ENCODE measurements around the gene GULP1. TPM values are rescaled to one million over a fixed set of nuclear protein-coding genes. Genes with fewer than 3 reads are reported as not detected.

The GULP1 gene
- total RNA-seq, 3 donors from 2014 or later = 9.0 to 35.7 (median 15.1) TPM

GRCh38 chr2:188314314-188315054 lies 22.8 kb downstream of the GULP1 start:
- no peak overlapping the region for H3K4me3 ChIP-seq
- no peaks in the 10 kb centered on the region for H3K4me1 ChIP-seq (ENCODE audit: low read depth)
- TF ChIP-seq CTCF (IDR thresholded peaks at IDR 0.05) = no peak
- H3K36me3 ChIP-seq (ENCODE audit: low read depth) = no peaks in the 10 kb centered on the region
- no peak for ATAC-seq
- H3K9me3 ChIP-seq = no peaks in the 10 kb centered on the region
- DNase-seq = no peak
- intact Hi-C loops (cut with DNase I, micrococcal nuclease) = no loop called here

- intact Hi-C loops (cut with DNase I, micrococcal nuclease) = no loop called here
- ATAC-seq (no peak), DNase-seq (no peak)
- Histone ChIP-seq H3K9me3 (no peaks in the 10 kb centered on the region), H3K36me3 (ENCODE audit: low read depth) (no peaks in the 10 kb centered on the region), H3K4me1 (ENCODE audit: low read depth) (no peaks in the 10 kb centered on the region), H3K4me3 (no peak overlapping the region)
- no peak for TF ChIP-seq CTCF (IDR thresholded peaks at IDR 0.05)
Measured at GRCh38 chr2:188315750-188316149, 24.1 kb downstream of the GULP1 start.

GRCh38 chr2:188316342-188316741 lies 24.7 kb downstream of the GULP1 start:
- DNase-seq = no peak
- no peaks in the 10 kb centered on the region for H3K36me3 ChIP-seq (ENCODE audit: low read depth)
- no peak overlapping the region for H3K4me3 ChIP-seq
- no peak for TF ChIP-seq CTCF (IDR thresholded peaks at IDR 0.05)
- H3K4me1 ChIP-seq (ENCODE audit: low read depth) = no peaks in the 10 kb centered on the region
- H3K9me3 ChIP-seq = no peaks in the 10 kb centered on the region
- intact Hi-C loops (cut with DNase I, micrococcal nuclease) = no loop called here
- no peak for ATAC-seq

- no peaks in the 10 kb centered on the region for H3K9me3 ChIP-seq
- DNase-seq (no peak), ATAC-seq (no peak)
- no peaks in the 10 kb centered on the region for H3K4me1 ChIP-seq (ENCODE audit: low read depth)
- H3K4me3 ChIP-seq = no peak overlapping the region
- intact Hi-C loops (cut with DNase I, micrococcal nuclease) = no loop called here
- TF ChIP-seq CTCF (IDR thresholded peaks at IDR 0.05) = no peak
- H3K36me3 ChIP-seq (ENCODE audit: low read depth) = no peaks in the 10 kb centered on the region
Measured at GRCh38 chr2:188316791-188317423, 25.2 kb downstream of the GULP1 start.

GRCh38 chr2:188318161-188318749 lies 26.6 kb downstream of the GULP1 start:
- no peaks in the 10 kb centered on the region for H3K36me3 ChIP-seq (ENCODE audit: low read depth)
- no peaks in the 10 kb centered on the region for H3K9me3 ChIP-seq
- no peak overlapping the region for H3K4me3 ChIP-seq
- no peak for DNase-seq
- intact Hi-C loops (cut with DNase I, micrococcal nuclease) = no loop called here
- no peak for TF ChIP-seq CTCF (IDR thresholded peaks at IDR 0.05)
- peak; percentile 60 for ATAC-seq
- no peaks in the 10 kb centered on the region for H3K4me1 ChIP-seq (ENCODE audit: low read depth)
